Measurements from ENCODE around the gene DMAC1.

GRCh38 chr9:7760014-7760415, 39.6 kb downstream of the DMAC1 start:
- TF ChIP-seq POLR2A (IDR thresholded peaks at IDR 0.05): no peak
- TF ChIP-seq, protein P1, sequence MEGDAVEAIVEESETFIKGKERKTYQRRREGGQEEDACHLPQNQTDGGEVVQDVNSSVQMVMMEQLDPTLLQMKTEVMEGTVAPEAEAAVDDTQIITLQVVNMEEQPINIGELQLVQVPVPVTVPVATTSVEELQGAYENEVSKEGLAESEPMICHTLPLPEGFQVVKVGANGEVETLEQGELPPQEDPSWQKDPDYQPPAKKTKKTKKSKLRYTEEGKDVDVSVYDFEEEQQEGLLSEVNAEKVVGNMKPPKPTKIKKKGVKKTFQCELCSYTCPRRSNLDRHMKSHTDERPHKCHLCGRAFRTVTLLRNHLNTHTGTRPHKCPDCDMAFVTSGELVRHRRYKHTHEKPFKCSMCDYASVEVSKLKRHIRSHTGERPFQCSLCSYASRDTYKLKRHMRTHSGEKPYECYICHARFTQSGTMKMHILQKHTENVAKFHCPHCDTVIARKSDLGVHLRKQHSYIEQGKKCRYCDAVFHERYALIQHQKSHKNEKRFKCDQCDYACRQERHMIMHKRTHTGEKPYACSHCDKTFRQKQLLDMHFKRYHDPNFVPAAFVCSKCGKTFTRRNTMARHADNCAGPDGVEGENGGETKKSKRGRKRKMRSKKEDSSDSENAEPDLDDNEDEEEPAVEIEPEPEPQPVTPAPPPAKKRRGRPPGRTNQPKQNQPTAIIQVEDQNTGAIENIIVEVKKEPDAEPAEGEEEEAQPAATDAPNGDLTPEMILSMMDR (IDR thresholded peaks at IDR 0.05): no peak

Data from heart left ventricle (tissue), 13 donors.